Heart left ventricle (tissue), 16 donors: ENCODE data around the gene ALPL. TPM values are rescaled to one million over a fixed set of nuclear protein-coding genes. Genes with fewer than 3 reads are reported as not detected.

Experiments used
- ATAC-seq, 4 donors: fragments of 200-7000 bp; cut with Tn5 transposase; one replicate each; pipeline ENCODE4 v1.9.1; 2020 to 2022; ENCODE audit warnings: moderate library complexity in 4 of 4, mild to moderate bottlenecking in 3 of 4, moderate number of reproducible peaks in 1 of 4
- DNase-seq, 5 donors: peaks; one replicate each; pipeline ENCODE4 v3.0.0-alpha.2; 2020
- H3K27ac ChIP-seq, 12 donors: fragments of 200-600 bp; sonication (generic) in 4 of 12; one replicate each; pipeline versions ENCODE4 v1.5.0 to v1.8.0; 2016 to 2022; ENCODE audit warnings: mild to moderate bottlenecking in 2 of 12
- H3K27me3 ChIP-seq, 9 donors: fragments of 200-600 bp; sonication (generic) in 2 of 9; one replicate each; pipeline versions ENCODE4 v1.5.1 to v1.8.0; 2016 to 2022; ENCODE audit warnings: mild to moderate bottlenecking in 3 of 9
- H3K36me3 ChIP-seq, 9 donors: fragments of 200-600 bp; sonication (generic) in 2 of 9; one replicate each; pipeline versions ENCODE4 v1.5.0 to v1.8.0; 2018 to 2022; ENCODE audit warnings: mild to moderate bottlenecking in 2 of 9
- H3K4me1 ChIP-seq, 12 donors: fragments of 200-600 bp; sonication (generic) in 4 of 12; one replicate each; pipeline versions ENCODE4 v1.5.0 to v1.8.0; 2016 to 2022; ENCODE audit warnings: mild to moderate bottlenecking in 3 of 12
- H3K4me3 ChIP-seq, 12 donors: fragments of 200-600 bp; sonication (generic) in 4 of 12; one replicate each; pipeline versions ENCODE4 v1.5.0 to v1.8.0; 2017 to 2022; ENCODE audit warnings: mild to moderate bottlenecking in 9 of 12, moderate library complexity in 4 of 12
- H3K9me3 ChIP-seq, 12 donors: fragments of 200-600 bp; sonication (generic) in 4 of 12; one replicate each; pipeline versions ENCODE4 v1.5.0 to v1.8.0; 2016 to 2022; ENCODE audit warnings: mild to moderate bottlenecking in 1 of 12
- CTCF ChIP-seq, 12 donors: fragments of 200-600 bp; sonication (generic) in 4 of 12; IDR thresholded peaks; one replicate each; pipeline versions ENCODE4 v1.5.0 to v1.8.0; 2018 to 2022; ENCODE audit warnings: antibody characterized with exemption in 12 of 12, mild to moderate bottlenecking in 5 of 12
- POLR2A ChIP-seq, 2 donors: fragments of 450-650 bp; IDR thresholded peaks; one replicate each; pipeline ENCODE4 v1.6.1; 2017; ENCODE audit warnings: antibody characterized with exemption in 2 of 2, mild to moderate bottlenecking in 2 of 2, moderate library complexity in 2 of 2
- WGBS, 4 donors: extraction: QIAGEN DNeasy Blood & Tissue Kit in 2 of 4; methylation state at CpG; one replicate each; pipeline versions ENCODE4 v1.1.5 to v1.1.7; 2013 to 2018; 5-methylcytosine and 5-hydroxymethylcytosine counted together
- intact Hi-C, 10 donors: fragments of 100-400 bp; cut with DNase I; formaldehyde crosslinking; loops; one replicate each; pipeline versions ENCODE4 v1.11.1 to v1.14.2; 2022
- polyA plus RNA-seq, 2 donors: library from polyadenylated mRNA; stranded (reverse); fragments of 200-250 nt; gene quantifications; one replicate each; pipeline ENCODE4 v1.2.3, GENCODE V29; 2013
- total RNA-seq, 9 donors: library from RNA; depleted of rRNA in 2 of 9; stranded (reverse); fragments of >200 nt in 2 of 9; fragmentation: NEBNext Ultra II Directional in 3 of 9; extraction: Animal tissue kit (Norgen Biotek cat#: 25700) in 3 of 9; gene quantifications; one replicate each; pipeline versions ENCODE4 v1.1.0 to v1.2.4, GENCODE V29; 2016 to 2023
- donor health status: ischemic (EF 13 %, LVEDD 7.1; RV severe dilation, severe dysfunction).
- donor health status: healthy with polysubstance abuse.
- donor health status: DM: no; HTN: yes; CAD: no.
- donor health status: DM: no; HTN: no; CAD: no.
- donor health status: ischemic (EF 25% LVEDD 6.9; RV normal size, moderate dysfunction).
- donor health status: ischemic (EF 25% LVEDD 5.7; RV mildly dilated, moderate dysfunction).
- donor health status: healthy.
- donor health status: DM: yes; HTN: yes; CAD: no.
- donor health status: ischemic (EF 35%, LVEDD 5.7; RV mildly dilated, moderate dysfunction).
- donor health status: nonischemic (EF 11% LVEDD 7.7; RV severe dilation, severe dysfunction).
- donor health status: DM: yes; HTN: yes; CAD: no.
- donor health status: PGD.
- donor health status: ischemic (EF 29% LVEDD 5.4; RV normal size, mild dysfunction).
- donor health status: nonischemic (EF 23%, LVEDD 6.1; RV moderate dilation, normal function).

The ALPL gene
- total and polyA plus RNA-seq, 11 donors: 6.3 to 45.8 (median 12.3) TPM

- DNase-seq: no peak
- intact Hi-C loops: loop anchor here in 2 of 10 donors (5.0 to 10.0 kb wide), 3 partner anchors 59 to 344 kb away; no protein-coding TSS in a partner anchor
- no peak for TF ChIP-seq CTCF (IDR thresholded peaks at IDR 0.05)
- TF ChIP-seq POLR2A (IDR thresholded peaks at IDR 0.05): no peak
- ATAC-seq: no peak
- H3K27me3 ChIP-seq: peaks cover 0 to 3% (median 0%) of the 10 kb centered on the region in 9 donors
- no peaks in the 10 kb centered on the region for H3K9me3 ChIP-seq
- 73 to 85% (median 76%) methylated on average over 7 of the region's 7 CpGs; no CpG with 5 or more reads in 1 of the 4 donors for WGBS, 4 donors
- no peak overlapping the region for H3K4me3 ChIP-seq
- no peaks in the 10 kb centered on the region for H3K4me1 ChIP-seq
- H3K36me3 ChIP-seq: no peaks in the 10 kb centered on the region
- H3K27ac ChIP-seq: no peak overlapping the region
Measured at GRCh38 chr1:21598417-21598816, 89.2 kb downstream of the ALPL start.

- intact Hi-C loops: loop anchor here in 2 of 10 donors (5.0 to 10.0 kb wide), 3 partner anchors 58 to 344 kb away; no protein-coding TSS in a partner anchor
- H3K27me3 ChIP-seq: peaks cover 0 to 3% (median 0%) of the 10 kb centered on the region in 9 donors
- no peaks in the 10 kb centered on the region for H3K36me3 ChIP-seq
- no peak for DNase-seq
- no peak for ATAC-seq
- H3K4me1 ChIP-seq: no peaks in the 10 kb centered on the region
- no peak for TF ChIP-seq POLR2A (IDR thresholded peaks at IDR 0.05)
- no peak for TF ChIP-seq CTCF (IDR thresholded peaks at IDR 0.05)
- H3K9me3 ChIP-seq: no peaks in the 10 kb centered on the region
- WGBS, 4 donors: 72 to 79% (median 76%) methylated on average over 8 of the region's 8 CpGs
- H3K4me3 ChIP-seq: no peak overlapping the region
- H3K27ac ChIP-seq: no peak overlapping the region
Measured at GRCh38 chr1:21598904-21599303, 89.7 kb downstream of the ALPL start.

GRCh38 chr1:21599402-21599801 is 90.2 kb downstream of the ALPL start:
- intact Hi-C loops: loop anchor here in 2 of 10 donors (5.0 to 10.0 kb wide), 3 partner anchors 58 to 345 kb away; no protein-coding TSS in a partner anchor
- TF ChIP-seq POLR2A (IDR thresholded peaks at IDR 0.05) (no peak), CTCF (IDR thresholded peaks at IDR 0.05) (no peak)
- H3K27ac ChIP-seq: no peak overlapping the region
- no peaks in the 10 kb centered on the region for H3K4me1 ChIP-seq
- H3K27me3 ChIP-seq: peaks cover 0 to 3% (median 0%) of the 10 kb centered on the region in 9 donors
- DNase-seq (no peak), ATAC-seq (no peak)
- H3K9me3 ChIP-seq: no peaks in the 10 kb centered on the region
- WGBS, 4 donors: 79 to 83% (median 80%) methylated on average over 12 to 15 of the region's 15 CpGs
- H3K4me3 ChIP-seq: no peak overlapping the region
- no peaks in the 10 kb centered on the region for H3K36me3 ChIP-seq

GRCh38 chr1:21601278-21602048 is 92.2 kb downstream of the ALPL start:
- no peak for DNase-seq
- Histone ChIP-seq H3K4me3 (no peak overlapping the region), H3K27ac (no peak overlapping the region), H3K4me1 (no peaks in the 10 kb centered on the region), H3K9me3 (no peaks in the 10 kb centered on the region), H3K36me3 (no peaks in the 10 kb centered on the region), H3K27me3 (peaks cover 0 to 3% (median 0%) of the 10 kb centered on the region in 9 donors)
- 90 to 91% (median 90%) methylated on average over 27 to 30 of the region's 30 CpGs for WGBS, 4 donors
- no peak for ATAC-seq
- intact Hi-C loops: no loop called here
- no peak for TF ChIP-seq POLR2A (IDR thresholded peaks at IDR 0.05)
- TF ChIP-seq CTCF (IDR thresholded peaks at IDR 0.05): no peak
